Activated CD8-positive, alpha-beta memory T cell treated with anti-CD3 and anti-CD28 coated beads, Interleukin-2, amount 50 U/mL, for 1 hour (primary cell): ENCODE results near the gene RHBDD2.
"Not testable (repeated sequence)": the region's sequence is repeated elsewhere in the genome, so short reads cannot be mapped to it uniquely, and the experiment has no call there.

ENCODE experiments used
- DNase-seq: peaks from one replicate; pipeline ENCODE4 v3.0.0-alpha.2; 2020; ENCODE audit errors: extremely low read depth

Gene RHBDD2

GRCh38 chr7:75866489-75867389 is 12.1 kb upstream of the RHBDD2 start:
- no peak for DNase-seq

DNA sequence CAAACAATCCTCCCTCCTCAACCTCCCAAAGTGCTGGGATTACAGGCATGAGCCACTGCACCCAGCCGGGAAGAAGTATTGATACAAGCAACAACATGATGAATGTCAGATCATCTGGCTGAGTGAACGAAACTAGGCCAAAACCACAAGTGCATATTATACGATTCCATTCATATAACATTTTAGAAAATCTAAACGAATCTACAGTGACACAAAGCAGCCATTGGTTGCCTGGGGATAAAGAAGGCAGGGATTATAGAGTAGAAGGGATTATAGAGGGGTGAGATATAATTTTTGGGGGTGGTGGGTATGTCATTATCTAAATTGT is 11.5 kb upstream of the RHBDD2 start:
- DNase-seq, result no peak

DNA sequence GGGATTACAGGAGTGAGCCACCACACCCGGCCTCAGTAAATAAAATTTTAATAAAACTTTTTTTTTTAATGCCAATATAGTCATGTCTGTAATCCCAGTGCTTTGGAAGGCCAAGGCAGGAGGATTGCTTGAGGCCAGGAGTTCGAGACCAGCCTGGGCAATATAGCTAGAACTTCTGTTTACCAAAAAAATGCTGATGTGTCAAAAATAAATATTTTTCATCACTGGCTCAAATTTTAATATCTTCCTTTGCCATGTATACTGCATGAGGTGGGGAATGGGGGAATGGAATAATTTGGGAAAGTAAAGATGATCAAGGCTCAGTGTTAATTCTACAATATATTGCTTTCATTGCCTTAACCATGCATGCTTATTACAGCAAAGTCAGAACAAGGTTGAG is 10.7 kb upstream of the RHBDD2 start:
- no peak for DNase-seq

DNA sequence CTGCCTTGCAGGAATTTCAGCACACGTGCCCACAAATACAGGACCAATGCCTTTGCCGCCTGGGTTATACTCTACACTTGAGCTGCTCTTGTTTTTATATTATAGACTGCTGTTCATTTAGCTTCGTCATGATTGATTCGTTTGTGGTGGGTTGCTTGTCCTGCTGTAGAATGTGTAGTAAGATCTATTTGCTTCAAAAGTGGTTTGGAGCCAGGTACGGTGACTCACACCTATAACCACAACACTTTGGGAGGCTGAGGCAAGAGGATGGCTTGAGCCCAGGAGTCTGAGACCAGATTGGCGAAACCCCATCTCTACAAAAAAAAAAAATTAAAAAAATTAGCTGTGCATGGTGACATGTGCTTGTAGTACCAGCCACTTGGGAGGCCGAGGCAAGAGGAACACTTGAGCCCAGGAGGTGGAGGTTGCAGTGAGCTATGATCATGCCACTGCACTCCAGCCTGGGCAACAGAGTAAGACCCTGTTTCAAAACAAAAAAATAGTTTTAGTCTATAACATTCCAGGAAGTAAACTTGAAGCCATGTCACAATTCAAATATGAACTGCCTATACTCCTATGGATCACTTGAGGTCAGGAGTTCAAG is 9.0 kb upstream of the RHBDD2 start:
- no peak for DNase-seq

DNA sequence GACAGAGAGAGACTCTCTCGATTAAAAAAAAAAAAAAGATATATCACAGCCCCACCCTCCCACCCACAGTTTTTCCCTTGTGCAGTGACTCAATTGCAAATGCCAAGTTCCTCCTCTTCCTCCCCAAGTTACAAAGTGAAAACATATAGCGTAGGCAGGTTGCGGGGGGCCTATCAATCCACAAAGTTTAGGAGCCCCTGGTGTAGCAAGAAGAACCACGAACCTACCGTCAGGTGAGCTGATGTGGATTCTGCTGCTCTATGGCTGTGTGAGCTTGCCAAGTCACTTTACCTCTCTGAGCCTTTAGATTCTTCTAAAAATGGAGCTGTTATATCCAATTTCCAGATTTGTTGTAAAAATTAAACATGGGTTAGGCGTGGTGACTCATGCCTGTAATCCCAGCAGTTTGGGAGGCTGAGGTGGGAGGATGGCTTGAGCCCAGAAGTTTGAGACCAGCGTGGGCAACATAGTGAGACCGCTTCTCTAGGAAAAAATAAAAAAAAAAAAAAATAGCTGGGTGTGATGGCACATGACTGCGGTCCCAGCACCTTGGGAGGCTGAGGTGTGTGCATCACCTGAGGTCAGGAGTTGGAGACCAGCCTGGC is 8.2 kb upstream of the RHBDD2 start:
- no peak for DNase-seq

DNA sequence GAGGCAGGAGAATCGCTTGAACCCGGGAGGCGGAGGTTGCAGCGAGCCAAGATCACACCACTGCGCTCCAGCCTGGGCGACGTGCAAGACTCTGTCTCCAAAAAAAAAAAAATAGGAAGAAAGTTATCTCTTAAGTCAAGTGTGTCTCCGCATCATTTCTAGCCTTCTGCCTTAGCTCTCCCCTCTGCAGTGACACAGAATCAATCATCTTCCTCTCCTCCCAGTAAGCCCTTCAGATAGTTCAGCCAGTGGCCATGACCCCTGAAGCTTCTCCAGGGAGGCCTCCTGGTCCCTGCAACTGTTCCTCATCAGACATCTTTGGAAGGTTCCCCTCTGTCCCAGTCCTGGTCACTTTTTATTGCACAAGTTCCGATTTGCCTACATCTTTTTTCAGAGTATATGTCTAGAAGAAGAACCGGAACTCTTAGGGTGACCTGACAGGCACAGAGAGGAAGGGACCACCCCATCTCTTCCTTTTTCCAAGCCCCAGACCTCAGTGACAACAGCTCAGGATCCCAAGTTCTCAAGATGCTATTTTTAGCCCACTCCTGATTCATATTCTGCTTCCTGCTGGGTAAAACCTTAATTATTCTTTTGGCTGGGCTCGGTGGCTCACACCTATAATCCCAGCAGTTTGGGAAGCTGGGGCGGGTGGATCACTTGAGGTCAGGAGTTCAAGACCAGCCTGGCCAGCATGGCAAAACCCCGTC is 6.6 kb upstream of the RHBDD2 start:
- no peak for DNase-seq

DNA sequence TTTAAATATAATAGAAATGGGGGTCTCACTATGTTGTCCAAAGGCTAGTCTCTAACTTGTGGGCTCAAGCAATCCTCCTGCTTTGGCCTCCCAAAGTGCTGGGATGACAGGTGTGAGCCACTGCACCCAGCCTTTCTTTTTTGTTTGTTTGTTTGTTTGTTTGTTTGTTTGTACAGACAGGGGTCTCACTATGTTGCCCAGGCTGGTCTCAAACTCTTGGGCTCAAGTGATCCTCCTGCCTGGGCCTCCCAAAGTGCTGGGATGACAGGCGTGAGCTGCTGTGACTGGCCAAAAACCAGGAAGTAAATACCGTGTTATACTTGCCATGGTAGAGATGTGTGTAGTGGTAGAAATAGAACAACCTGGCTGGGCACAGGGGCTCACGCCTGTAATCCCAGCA is 4.7 kb upstream of the RHBDD2 start:
- not testable (repeated sequence) for DNase-seq

- DNase-seq, result no peak
These were observed 3.4 kb upstream of the RHBDD2 start for GRCh38 chr7:75875113-75876080.

- DNase-seq, result no peak
These were observed 2.5 kb upstream of the RHBDD2 start for GRCh38 chr7:75876126-75876881.

GRCh38 chr7:75878312-75878768 is 494 bp upstream of the RHBDD2 start:
- no peak for DNase-seq

GRCh38 chr7:75879771-75880184 is 944 bp downstream of the RHBDD2 start:
- no peak for DNase-seq

DNA sequence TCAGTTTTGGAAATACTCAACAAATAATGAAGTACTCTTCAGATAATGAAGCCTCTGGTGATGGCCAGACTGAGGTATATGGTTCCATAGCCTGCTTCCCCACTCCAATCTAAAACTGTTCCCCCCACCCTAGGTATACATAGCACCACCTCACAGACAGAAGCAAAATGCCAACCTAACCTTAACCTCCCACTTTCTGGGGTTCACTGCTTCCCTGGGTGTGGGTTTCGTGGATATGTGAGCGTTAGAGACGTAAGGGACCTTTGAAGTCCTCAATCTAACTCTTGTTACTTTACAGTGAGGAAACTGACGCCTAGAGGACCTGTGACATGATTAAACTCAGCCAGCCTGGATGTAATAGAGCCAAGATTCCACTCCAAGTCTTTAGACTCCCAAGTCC is 1.4 kb downstream of the RHBDD2 start:
- no peak for DNase-seq

- no peak for DNase-seq
These were observed 2.7 kb downstream of the RHBDD2 start for GRCh38 chr7:75881436-75882095.

- DNase-seq, result not testable (repeated sequence)
These were observed 4.5 kb downstream of the RHBDD2 start for GRCh38 chr7:75883265-75883824.

GRCh38 chr7:75884476-75884875 is 5.6 kb downstream of the RHBDD2 start:
- DNase-seq, result no peak

GRCh38 chr7:75885036-75885435 is 6.2 kb downstream of the RHBDD2 start:
- no peak for DNase-seq

DNA sequence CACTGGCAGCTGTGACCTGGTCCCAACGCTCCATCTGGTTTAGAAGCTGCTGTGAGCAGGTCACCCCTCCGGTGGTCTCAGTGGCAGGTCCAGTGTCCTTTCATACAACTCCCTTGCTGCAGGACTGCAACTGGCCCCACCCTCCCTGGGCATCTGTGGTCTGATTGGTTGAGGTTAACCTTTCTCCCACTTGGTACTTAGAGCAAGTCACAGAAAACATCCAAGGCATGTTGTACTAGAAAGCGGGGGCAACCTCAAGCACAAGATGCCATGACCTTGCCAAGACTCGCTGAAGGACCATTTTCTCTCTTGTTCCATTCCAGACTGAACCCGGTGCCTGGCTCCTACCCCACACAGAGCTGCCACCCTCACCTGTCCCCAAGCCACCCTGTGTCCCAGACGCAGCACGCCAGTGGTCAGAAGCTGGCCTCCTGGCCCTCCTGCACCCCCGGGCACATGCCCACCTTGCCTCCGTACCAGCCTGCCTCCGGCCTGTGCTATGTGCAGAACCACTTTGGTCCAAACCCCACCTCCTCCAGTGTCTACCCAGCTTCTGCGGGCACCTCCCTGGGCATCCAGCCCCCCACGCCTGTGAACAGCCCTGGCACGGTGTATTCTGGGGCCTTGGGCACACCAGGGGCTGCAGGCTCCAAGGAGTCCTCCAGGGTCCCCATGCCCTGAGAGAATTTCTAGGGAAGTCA is 9.0 kb downstream of the RHBDD2 start:
- no peak for DNase-seq

DNA sequence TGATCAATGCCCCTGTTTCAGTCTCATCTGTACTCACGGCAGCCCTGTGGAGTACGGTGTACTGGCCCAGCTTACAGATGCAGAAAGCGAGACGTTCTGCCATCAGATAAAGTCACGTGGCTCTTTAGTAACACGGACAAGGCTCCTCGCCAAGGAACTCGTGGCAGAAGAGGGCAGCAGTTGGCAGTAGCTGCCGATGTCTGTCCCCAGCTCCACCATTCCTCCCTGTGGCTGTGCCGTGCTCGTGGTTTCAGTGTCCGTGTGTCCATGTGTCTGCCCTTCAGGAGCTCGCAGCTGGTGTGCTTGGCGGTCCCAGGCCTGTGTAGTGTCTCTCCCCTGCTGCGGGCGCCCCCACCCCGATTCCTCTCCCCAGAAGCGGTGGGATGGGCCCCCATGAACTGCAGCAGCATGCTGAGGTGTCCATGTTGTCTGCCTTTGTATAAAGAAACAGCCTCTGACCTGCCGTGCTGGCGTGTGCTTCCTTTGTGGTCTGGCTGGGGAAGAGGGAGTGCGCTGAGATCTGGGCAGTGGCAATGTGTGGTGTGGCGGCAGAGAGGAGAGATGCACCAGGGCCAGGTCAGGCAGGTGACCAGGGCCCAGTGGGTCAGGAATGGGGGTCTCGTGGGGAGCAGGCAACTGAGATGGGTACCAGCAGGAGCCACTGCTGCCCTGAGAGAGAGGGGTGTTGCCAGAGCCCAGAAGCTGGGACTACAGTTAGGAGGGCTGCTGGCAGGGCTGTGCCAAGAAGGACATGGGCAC is 9.8 kb downstream of the RHBDD2 start:
- DNase-seq, result no peak
